ENCODE data around the gene GALNT11.

- no peak for TF ChIP-seq POLR2A (IDR thresholded peaks at IDR 0.05)
- TF ChIP-seq, protein P1, sequence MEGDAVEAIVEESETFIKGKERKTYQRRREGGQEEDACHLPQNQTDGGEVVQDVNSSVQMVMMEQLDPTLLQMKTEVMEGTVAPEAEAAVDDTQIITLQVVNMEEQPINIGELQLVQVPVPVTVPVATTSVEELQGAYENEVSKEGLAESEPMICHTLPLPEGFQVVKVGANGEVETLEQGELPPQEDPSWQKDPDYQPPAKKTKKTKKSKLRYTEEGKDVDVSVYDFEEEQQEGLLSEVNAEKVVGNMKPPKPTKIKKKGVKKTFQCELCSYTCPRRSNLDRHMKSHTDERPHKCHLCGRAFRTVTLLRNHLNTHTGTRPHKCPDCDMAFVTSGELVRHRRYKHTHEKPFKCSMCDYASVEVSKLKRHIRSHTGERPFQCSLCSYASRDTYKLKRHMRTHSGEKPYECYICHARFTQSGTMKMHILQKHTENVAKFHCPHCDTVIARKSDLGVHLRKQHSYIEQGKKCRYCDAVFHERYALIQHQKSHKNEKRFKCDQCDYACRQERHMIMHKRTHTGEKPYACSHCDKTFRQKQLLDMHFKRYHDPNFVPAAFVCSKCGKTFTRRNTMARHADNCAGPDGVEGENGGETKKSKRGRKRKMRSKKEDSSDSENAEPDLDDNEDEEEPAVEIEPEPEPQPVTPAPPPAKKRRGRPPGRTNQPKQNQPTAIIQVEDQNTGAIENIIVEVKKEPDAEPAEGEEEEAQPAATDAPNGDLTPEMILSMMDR (IDR thresholded peaks at IDR 0.05) = no peak
Measured at GRCh38 chr7:152132812-152133211, 107.3 kb downstream of the GALNT11 start.

Data from heart left ventricle (tissue), 13 donors.